ENCODE results near the gene CHRDL1.

CHRDL1 gene

GRCh38 chrX:110703641-110704040 is 92.0 kb downstream of the CHRDL1 start:
- H3K4me2 ChIP-seq (ENCODE audit: insufficient read depth, low read length, poor library complexity, severe bottlenecking), result no peak overlapping the region
- H3K4me1 ChIP-seq (ENCODE audit: control insufficient read depth in 2 of 2, insufficient read depth in 1 of 2, low read depth in 1 of 2, low read length in 2 of 2), result no peaks in the 10 kb centered on the region
- no peak overlapping the region for H3K4me3 ChIP-seq (ENCODE audit: low read length in 2 of 2)
- no peaks in the 10 kb centered on the region for H3K9me3 ChIP-seq (replicated peaks in 1 of 2; ENCODE audit: control insufficient read depth in 2 of 2, insufficient read depth in 1 of 2, low read depth in 1 of 2, low read length in 2 of 2)
- no peaks in the 10 kb centered on the region for H3K79me1 ChIP-seq (ENCODE audit: low read depth, low read length)
- no peak for DNase-seq (ENCODE audit: low spot score)
- no peak overlapping the region for H3K27ac ChIP-seq (replicated peaks; ENCODE audit: low read length)
- H2BK120ac ChIP-seq (ENCODE audit: low read depth, low read length), result no peak overlapping the region
- H2AK5ac ChIP-seq (ENCODE audit: low read depth, low read length), result no peak overlapping the region
- H2BK5ac ChIP-seq (ENCODE audit: low read length), result no peak overlapping the region
- H4K91ac ChIP-seq (ENCODE audit: low read depth, low read length, poor library complexity), result no peak overlapping the region
- H3K18ac ChIP-seq (ENCODE audit: low read length), result no peak overlapping the region
- H2BK12ac ChIP-seq (ENCODE audit: low read length), result no peak overlapping the region
- no peak overlapping the region for H3K9ac ChIP-seq (ENCODE audit: low read depth, low read length, poor library complexity)
- no peak overlapping the region for H3K23ac ChIP-seq (ENCODE audit: low read depth, low read length, poor library complexity)
- no peak overlapping the region for H2AFZ ChIP-seq (ENCODE audit: low read length)
- no peaks in the 10 kb centered on the region for H3K27me3 ChIP-seq (ENCODE audit: control insufficient read depth in 3 of 3, insufficient read depth in 3 of 3, low read depth in 1 of 3, low read length in 3 of 3)
- H3K14ac ChIP-seq (ENCODE audit: low read length), result no peak overlapping the region
- no peak overlapping the region for H3K4ac ChIP-seq (ENCODE audit: low read length)
- no peak overlapping the region for H4K8ac ChIP-seq (ENCODE audit: low read depth, low read length)
- WGBS, 2 donors (ENCODE audit: extremely low coverage in 2 of 2, insufficient read length in 2 of 2, insufficient replicate concordance in 1 of 2), result no CpG with 5 or more reads among the region's 4 CpGs
- H2BK15ac ChIP-seq (ENCODE audit: low read length), result no peak overlapping the region
- no peaks in the 10 kb centered on the region for H3K36me3 ChIP-seq (replicated peaks in 1 of 2; ENCODE audit: control insufficient read depth in 2 of 2, insufficient read depth in 2 of 2, low read length in 2 of 2)

GRCh38 chrX:110699109-110699508 is 96.5 kb downstream of the CHRDL1 start:
- Histone ChIP-seq H4K91ac (ENCODE audit: low read depth, low read length, poor library complexity) (no peak overlapping the region), H4K8ac (ENCODE audit: low read depth, low read length) (no peak overlapping the region), H2BK15ac (ENCODE audit: low read length) (no peak overlapping the region), H3K4me1 (ENCODE audit: control insufficient read depth in 2 of 2, insufficient read depth in 1 of 2, low read depth in 1 of 2, low read length in 2 of 2) (no peaks in the 10 kb centered on the region), H3K18ac (ENCODE audit: low read length) (no peak overlapping the region), H3K4me3 (ENCODE audit: low read length in 2 of 2) (no peak overlapping the region), H2BK5ac (ENCODE audit: low read length) (no peak overlapping the region), H3K4ac (ENCODE audit: low read length) (no peak overlapping the region), H3K79me1 (ENCODE audit: low read depth, low read length) (no peaks in the 10 kb centered on the region), H3K27ac (replicated peaks; ENCODE audit: low read length) (no peak overlapping the region), H3K23ac (ENCODE audit: low read depth, low read length, poor library complexity) (no peak overlapping the region), H2AFZ (ENCODE audit: low read length) (no peak overlapping the region), H3K27me3 (ENCODE audit: control insufficient read depth in 3 of 3, insufficient read depth in 3 of 3, low read depth in 1 of 3, low read length in 3 of 3) (peaks cover 0 to 9% (median 0%) of the 10 kb centered on the region in 3 experiments), H3K9me3 (replicated peaks in 1 of 2; ENCODE audit: control insufficient read depth in 2 of 2, insufficient read depth in 1 of 2, low read depth in 1 of 2, low read length in 2 of 2) (no peaks in the 10 kb centered on the region), H2AK5ac (ENCODE audit: low read depth, low read length) (no peak overlapping the region), H3K9ac (ENCODE audit: low read depth, low read length, poor library complexity) (no peak overlapping the region), H3K14ac (ENCODE audit: low read length) (no peak overlapping the region), H2BK120ac (ENCODE audit: low read depth, low read length) (no peak overlapping the region), H3K4me2 (ENCODE audit: insufficient read depth, low read length, poor library complexity, severe bottlenecking) (no peak overlapping the region), H2BK12ac (ENCODE audit: low read length) (no peak overlapping the region), H3K36me3 (replicated peaks in 1 of 2; ENCODE audit: control insufficient read depth in 2 of 2, insufficient read depth in 2 of 2, low read length in 2 of 2) (no peaks in the 10 kb centered on the region)
- no peak for DNase-seq (ENCODE audit: low spot score)

DNA sequence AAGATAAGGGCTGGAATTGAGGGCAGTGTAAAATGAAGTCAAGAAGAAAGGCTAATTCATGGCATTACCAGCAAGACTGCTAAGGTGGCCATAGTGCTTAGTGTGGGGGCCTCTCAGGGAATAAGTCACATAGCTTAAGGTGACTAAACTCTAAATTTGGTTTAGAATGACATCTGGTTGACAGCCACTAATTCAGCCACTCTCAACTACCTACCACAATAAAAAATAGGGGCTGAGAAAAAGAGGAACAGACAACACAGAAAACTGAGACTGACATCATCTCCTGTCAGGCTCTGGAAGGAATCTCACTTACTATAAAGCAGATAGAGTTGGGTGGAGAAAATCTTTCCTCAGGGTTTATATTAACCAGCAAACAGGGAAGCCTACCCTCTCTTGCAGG is 96.9 kb downstream of the CHRDL1 start:
- Histone ChIP-seq H3K9me3 (replicated peaks in 1 of 2; ENCODE audit: control insufficient read depth in 2 of 2, insufficient read depth in 1 of 2, low read depth in 1 of 2, low read length in 2 of 2) (no peaks in the 10 kb centered on the region), H3K4me2 (ENCODE audit: insufficient read depth, low read length, poor library complexity, severe bottlenecking) (no peak overlapping the region), H2BK12ac (ENCODE audit: low read length) (no peak overlapping the region), H2BK120ac (ENCODE audit: low read depth, low read length) (no peak overlapping the region), H3K23ac (ENCODE audit: low read depth, low read length, poor library complexity) (no peak overlapping the region), H3K27me3 (ENCODE audit: control insufficient read depth in 3 of 3, insufficient read depth in 3 of 3, low read depth in 1 of 3, low read length in 3 of 3) (peaks cover 0 to 9% (median 0%) of the 10 kb centered on the region in 3 experiments), H3K9ac (ENCODE audit: low read depth, low read length, poor library complexity) (no peak overlapping the region), H3K14ac (ENCODE audit: low read length) (no peak overlapping the region), H2AK5ac (ENCODE audit: low read depth, low read length) (no peak overlapping the region), H4K91ac (ENCODE audit: low read depth, low read length, poor library complexity) (no peak overlapping the region), H3K4ac (ENCODE audit: low read length) (no peak overlapping the region), H3K27ac (replicated peaks; ENCODE audit: low read length) (no peak overlapping the region), H2BK5ac (ENCODE audit: low read length) (no peak overlapping the region), H2AFZ (ENCODE audit: low read length) (no peak overlapping the region), H2BK15ac (ENCODE audit: low read length) (no peak overlapping the region), H4K8ac (ENCODE audit: low read depth, low read length) (no peak overlapping the region), H3K18ac (ENCODE audit: low read length) (no peak overlapping the region), H3K36me3 (replicated peaks in 1 of 2; ENCODE audit: control insufficient read depth in 2 of 2, insufficient read depth in 2 of 2, low read length in 2 of 2) (no peaks in the 10 kb centered on the region), H3K4me1 (ENCODE audit: control insufficient read depth in 2 of 2, insufficient read depth in 1 of 2, low read depth in 1 of 2, low read length in 2 of 2) (no peaks in the 10 kb centered on the region), H3K79me1 (ENCODE audit: low read depth, low read length) (no peaks in the 10 kb centered on the region), H3K4me3 (ENCODE audit: low read length in 2 of 2) (no peak overlapping the region)
- DNase-seq (ENCODE audit: low spot score), result no peak

- no CpG with 5 or more reads among the region's 4 CpGs for WGBS, 2 donors (ENCODE audit: extremely low coverage in 2 of 2, insufficient read length in 2 of 2, insufficient replicate concordance in 1 of 2)
- H3K18ac ChIP-seq (ENCODE audit: low read length), result no peak overlapping the region
- H3K27ac ChIP-seq (replicated peaks; ENCODE audit: low read length), result no peak overlapping the region
- no peak overlapping the region for H2AK5ac ChIP-seq (ENCODE audit: low read depth, low read length)
- no peaks in the 10 kb centered on the region for H3K9me3 ChIP-seq (replicated peaks in 1 of 2; ENCODE audit: control insufficient read depth in 2 of 2, insufficient read depth in 1 of 2, low read depth in 1 of 2, low read length in 2 of 2)
- H2BK5ac ChIP-seq (ENCODE audit: low read length), result no peak overlapping the region
- no peak overlapping the region for H3K14ac ChIP-seq (ENCODE audit: low read length)
- peaks cover 0 to 12% (median 0%) of the 10 kb centered on the region in 3 experiments for H3K27me3 ChIP-seq (ENCODE audit: control insufficient read depth in 3 of 3, insufficient read depth in 3 of 3, low read depth in 1 of 3, low read length in 3 of 3)
- no peak overlapping the region for H2AFZ ChIP-seq (ENCODE audit: low read length)
- H3K4me2 ChIP-seq (ENCODE audit: insufficient read depth, low read length, poor library complexity, severe bottlenecking), result no peak overlapping the region
- no peaks in the 10 kb centered on the region for H3K79me1 ChIP-seq (ENCODE audit: low read depth, low read length)
- H4K91ac ChIP-seq (ENCODE audit: low read depth, low read length, poor library complexity), result no peak overlapping the region
- no peak overlapping the region for H3K4ac ChIP-seq (ENCODE audit: low read length)
- DNase-seq (ENCODE audit: low spot score), result no peak
- no peak overlapping the region for H4K8ac ChIP-seq (ENCODE audit: low read depth, low read length)
- H3K9ac ChIP-seq (ENCODE audit: low read depth, low read length, poor library complexity), result no peak overlapping the region
- no peaks in the 10 kb centered on the region for H3K4me1 ChIP-seq (ENCODE audit: control insufficient read depth in 2 of 2, insufficient read depth in 1 of 2, low read depth in 1 of 2, low read length in 2 of 2)
- H3K23ac ChIP-seq (ENCODE audit: low read depth, low read length, poor library complexity), result no peak overlapping the region
- H3K4me3 ChIP-seq (ENCODE audit: low read length in 2 of 2), result no peak overlapping the region
- H2BK12ac ChIP-seq (ENCODE audit: low read length), result no peak overlapping the region
- H2BK15ac ChIP-seq (ENCODE audit: low read length), result no peak overlapping the region
- no peaks in the 10 kb centered on the region for H3K36me3 ChIP-seq (replicated peaks in 1 of 2; ENCODE audit: control insufficient read depth in 2 of 2, insufficient read depth in 2 of 2, low read length in 2 of 2)
- no peak overlapping the region for H2BK120ac ChIP-seq (ENCODE audit: low read depth, low read length)
Measured at GRCh38 chrX:110692866-110693265, 102.8 kb downstream of the CHRDL1 start.
